Middle frontal gyrus (tissue), 1 donor: ENCODE measurements around the gene TMEM30B.
"Not testable (repeated sequence)": the region's sequence is repeated elsewhere in the genome, so short reads cannot be mapped to it uniquely, and the experiment has no call there.

Experiments used
- DNase-seq: peaks from one replicate; pipeline ENCODE4 v3.0.0-alpha.2; 2015; ENCODE audit warnings: low spot score; ENCODE audit errors: extremely low spot score

TMEM30B gene

GRCh38 chr14:61281186-61281947, at the start of gene TMEM30B:
TSS of gene TMEM30B (minus strand) at chr14:61281338. CDS start at chr14:61281147, 191 bp downstream.
- no peak for DNase-seq

GRCh38 chr14:61330511-61330910, 49.4 kb upstream of the TMEM30B start:
- DNase-seq = no peak

- DNase-seq = no peak
Measured at GRCh38 chr14:61329478-61330051, 48.4 kb upstream of the TMEM30B start.

- DNase-seq = no peak
Measured at GRCh38 chr14:61328626-61329262, 47.6 kb upstream of the TMEM30B start.

GRCh38 chr14:61326847-61327246, 45.7 kb upstream of the TMEM30B start:
- no peak for DNase-seq

- no peak for DNase-seq
Measured at GRCh38 chr14:61326146-61326545, 45.0 kb upstream of the TMEM30B start.

- DNase-seq = no peak
Measured at GRCh38 chr14:61325166-61325565, 44.0 kb upstream of the TMEM30B start.

- no peak for DNase-seq
Measured at GRCh38 chr14:61323970-61324369, 42.8 kb upstream of the TMEM30B start.

GRCh38 chr14:61322799-61323290, 41.7 kb upstream of the TMEM30B start:
- no peak for DNase-seq

GRCh38 chr14:61322011-61322798, 41.1 kb upstream of the TMEM30B start:
- no peak for DNase-seq

GRCh38 chr14:61321385-61322010, 40.4 kb upstream of the TMEM30B start, which contains the start of gene PRKCH:
TSS of gene PRKCH (plus strand) at chr14:61321579. CDS start at chr14:61322102, 523 bp downstream.
- DNase-seq = no peak

GRCh38 chr14:61320806-61321384, 39.8 kb upstream of the TMEM30B start:
- DNase-seq = no peak

GRCh38 chr14:61320170-61320569, 39.0 kb upstream of the TMEM30B start:
- DNase-seq = not testable (repeated sequence)

- no peak for DNase-seq
Measured at GRCh38 chr14:61319706-61320105, 38.6 kb upstream of the TMEM30B start.

GRCh38 chr14:61319086-61319485, 37.9 kb upstream of the TMEM30B start:
- DNase-seq = no peak

- DNase-seq = no peak
Measured at GRCh38 chr14:61315313-61315712, 34.2 kb upstream of the TMEM30B start.

- not testable (repeated sequence) for DNase-seq
Measured at GRCh38 chr14:61308701-61309100, 27.6 kb upstream of the TMEM30B start.

- DNase-seq = no peak
Measured at GRCh38 chr14:61308198-61308597, 27.1 kb upstream of the TMEM30B start.

- DNase-seq = no peak
Measured at GRCh38 chr14:61304688-61305087, 23.6 kb upstream of the TMEM30B start.

GRCh38 chr14:61300754-61301153, 19.6 kb upstream of the TMEM30B start:
- no peak for DNase-seq

- DNase-seq = no peak
Measured at GRCh38 chr14:61300209-61300608, 19.1 kb upstream of the TMEM30B start.
